OCI-LY1 (cell line): ENCODE results near the gene UBE2S.

Experiments used
- CTCF ChIP-seq: fragments of 200-600 bp; sonication (generic), shearing (Covaris generic); IDR thresholded peaks from 2 replicates; pipeline ENCODE4 v1.5.1; 2017; ENCODE audit warnings: mild to moderate bottlenecking, antibody characterized with exemption, low read length, moderate library complexity, mixed read lengths
- EZH2 ChIP-seq: fragments of 200-600 bp; sonication (generic), shearing (Covaris generic); IDR thresholded peaks from 2 replicates; pipeline ENCODE4 v1.8.0; 2017; ENCODE audit warnings: borderline replicate concordance, mixed run types, mild to moderate bottlenecking, antibody characterized with exemption, low read length, moderate library complexity, mixed read lengths

- TF ChIP-seq CTCF (no peak), EZH2 (no peak)
Observed at GRCh38 chr19:55391702-55392615, 15.6 kb downstream of the UBE2S start.
